ENCODE measurements around the gene NBAS. TPM values are rescaled to one million over a fixed set of nuclear protein-coding genes. Genes with fewer than 3 reads are reported as not detected.

NBAS gene
- total and polyA plus RNA-seq, 9 of the 15 experiments (the other 6 are each of a cell fraction or from before 2014, with no cell fraction given): 15.3 to 94.4 (median 69.9) TPM

- peak in 1 of 2 experiments; percentile 14 for TF ChIP-seq AFF1 (IDR thresholded peaks at IDR 0.05; ENCODE audit: low read depth in 1 of 2, partially characterized antibody in 2 of 2)
- TF ChIP-seq, protein P1, sequence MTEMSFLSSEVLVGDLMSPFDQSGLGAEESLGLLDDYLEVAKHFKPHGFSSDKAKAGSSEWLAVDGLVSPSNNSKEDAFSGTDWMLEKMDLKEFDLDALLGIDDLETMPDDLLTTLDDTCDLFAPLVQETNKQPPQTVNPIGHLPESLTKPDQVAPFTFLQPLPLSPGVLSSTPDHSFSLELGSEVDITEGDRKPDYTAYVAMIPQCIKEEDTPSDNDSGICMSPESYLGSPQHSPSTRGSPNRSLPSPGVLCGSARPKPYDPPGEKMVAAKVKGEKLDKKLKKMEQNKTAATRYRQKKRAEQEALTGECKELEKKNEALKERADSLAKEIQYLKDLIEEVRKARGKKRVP (CRISPR knock-in tag; IDR thresholded peaks at IDR 0.05): no peak
- TF ChIP-seq ATF1 (CRISPR knock-in tag; IDR thresholded peaks at IDR 0.05): no peak
- peak; percentile 69 for TF ChIP-seq ATF1 (tag; IDR thresholded peaks at IDR 0.05)
- peak; percentile 40; the same call in 1 of the 2 replicates for TF ChIP-seq MTA1 (IDR thresholded peaks at IDR 0.05; ENCODE audit: borderline replicate concordance)
- TF ChIP-seq CBX2 (IDR thresholded peaks at IDR 0.05; ENCODE audit: insufficient read depth, low read length, poor library complexity, severe bottlenecking): no peak
- TF ChIP-seq CBX5 (IDR thresholded peaks at IDR 0.05; ENCODE audit: borderline replicate concordance, low read depth): no peak
- no peak for TF ChIP-seq ERF (CRISPR knock-in tag; IDR thresholded peaks at IDR 0.05)
- TF ChIP-seq ZNF79 (CRISPR knock-in tag; IDR thresholded peaks at IDR 0.05; ENCODE audit: low read depth): no peak
- TF ChIP-seq TCFL5 (CRISPR knock-in tag; conservative IDR thresholded peaks at IDR 0.05): no peak
- TF ChIP-seq SMARCA4 (IDR thresholded peaks at IDR 0.05): no peak
- no peak for TF ChIP-seq PHF20 (IDR thresholded peaks at IDR 0.05; ENCODE audit: partially characterized antibody)
- no peak for TF ChIP-seq RBM39 (optimal IDR thresholded peaks at IDR 0.05; ENCODE audit: low read depth, low read length)
- no peak; the same call in 1 of the 2 replicates for TF ChIP-seq NFRKB (IDR thresholded peaks at IDR 0.05; ENCODE audit: low read depth)
- no peak for TF ChIP-seq KHSRP (IDR thresholded peaks at IDR 0.05)
- TF ChIP-seq ZFP91 (CRISPR knock-in tag; IDR thresholded peaks at IDR 0.05): no peak
- TF ChIP-seq NFIC (IDR thresholded peaks at IDR 0.05): no peak
- no peak for TF ChIP-seq SREBF1 (IDR thresholded peaks at IDR 0.05; ENCODE audit: borderline replicate concordance, low read depth, low read length)
- TF ChIP-seq C11orf30 (IDR thresholded peaks at IDR 0.05; ENCODE audit: low read depth): no peak
- TF ChIP-seq, protein P2, sequence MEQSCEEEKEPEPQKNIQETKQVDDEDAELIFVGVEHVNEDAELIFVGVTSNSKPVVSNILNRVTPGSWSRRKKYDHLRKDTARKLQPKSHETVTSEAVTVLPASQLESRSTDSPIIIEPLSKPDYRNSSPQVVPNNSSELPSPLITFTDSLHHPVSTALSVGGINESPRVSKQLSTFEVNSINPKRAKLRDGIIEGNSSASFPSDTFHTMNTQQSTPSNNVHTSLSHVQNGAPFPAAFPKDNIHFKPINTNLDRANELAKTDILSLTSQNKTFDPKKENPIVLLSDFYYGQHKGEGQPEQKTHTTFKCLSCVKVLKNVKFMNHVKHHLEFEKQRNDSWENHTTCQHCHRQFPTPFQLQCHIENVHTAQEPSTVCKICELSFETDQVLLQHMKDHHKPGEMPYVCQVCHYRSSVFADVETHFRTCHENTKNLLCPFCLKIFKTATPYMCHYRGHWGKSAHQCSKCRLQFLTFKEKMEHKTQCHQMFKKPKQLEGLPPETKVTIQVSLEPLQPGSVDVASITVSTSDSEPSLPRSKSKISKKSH (CRISPR knock-in tag; IDR thresholded peaks at IDR 0.05): no peak
- TF ChIP-seq L3MBTL2 (IDR thresholded peaks at IDR 0.05): no peak
- no peak for TF ChIP-seq SOX6 (IDR thresholded peaks at IDR 0.05)
- no peak for TF ChIP-seq ZNF165 (CRISPR knock-in tag; IDR thresholded peaks at IDR 0.05; ENCODE audit: borderline replicate concordance)
- TF ChIP-seq HMG20B (CRISPR knock-in tag; IDR thresholded peaks at IDR 0.05): no peak
Observed at GRCh38 chr2:15562354-15563031, 1.4 kb upstream of the NBAS start (continued).

All from K562 (cell line).